H1 (cell line): Measurements from ENCODE around the gene CYP46A1. TPM values are rescaled to one million over a fixed set of nuclear protein-coding genes. Genes with fewer than 3 reads are reported as not detected.

ENCODE experiments used
- CTCF ChIA-PET: fragments of 300-600 bp; sonication (Branson Sonifier 250); formaldehyde crosslinking; loops from one replicate; lab custom pipeline; 2021; ENCODE audit not compliant: partially characterized antibody; lab: Charles Lee
- POLR2A ChIA-PET: fragments of 300-600 bp; sonication (Branson Sonifier 250); formaldehyde crosslinking; loops from one replicate; lab custom pipeline; 2021; ENCODE audit warnings: inconsistent platforms; ENCODE audit not compliant: partially characterized antibody; lab: Charles Lee
- DNase-seq, 2 experiments: peaks; one replicate each; pipeline versions ENCODE4 v3.0.0 to v3.0.0-alpha.2; 2010 to 2022; ENCODE audit warnings: low spot score in 2 of 2, low read depth in 1 of 2, mixed read lengths in 1 of 2
- FAIRE-seq: peaks from 2 replicates; lab custom pipeline; 2011; peaks lifted over from hg19 to GRCh38; lab: Jason Lieb, UNC
- H2AFZ ChIP-seq: 2 replicates; pipeline ENCODE4 v1.8.1; 2012; ENCODE audit warnings: low read length, inconsistent platforms
- H2AK5ac ChIP-seq: 2 replicates; pipeline ENCODE4 v1.6.1; 2013; ENCODE audit warnings: low read depth, low read length
- H2BK120ac ChIP-seq: replicated peaks from 2 replicates; pipeline ENCODE3; 2013; ENCODE audit warnings: low read depth, low read length, inconsistent platforms
- H2BK12ac ChIP-seq: 2 replicates; pipeline ENCODE4 v1.6.1; 2013; ENCODE audit warnings: low read depth, low read length
- H2BK15ac ChIP-seq: 2 replicates; pipeline ENCODE4 v1.6.1; 2013; ENCODE audit warnings: low read length
- H2BK20ac ChIP-seq: 2 replicates; pipeline ENCODE4 v1.6.1; 2013; ENCODE audit warnings: low read length
- H2BK5ac ChIP-seq: 2 replicates; pipeline ENCODE4 v1.6.1; 2013; ENCODE audit warnings: low read depth, low read length
- H3K14ac ChIP-seq: 2 replicates; pipeline ENCODE4 v1.6.1; 2013; ENCODE audit warnings: inconsistent platforms; ENCODE audit not compliant: insufficient read length
- H3K18ac ChIP-seq: 2 replicates; pipeline ENCODE4 v1.6.1; 2013; ENCODE audit warnings: low read length; ENCODE audit errors: extremely low read depth
- H3K23ac ChIP-seq: 2 replicates; pipeline ENCODE4 v1.6.1; 2013; ENCODE audit warnings: inconsistent platforms; ENCODE audit not compliant: insufficient read length
- H3K23me2 ChIP-seq: 2 replicates; pipeline ENCODE4 v1.6.1; 2013; ENCODE audit warnings: low read depth, low read length
- H3K27ac ChIP-seq: 2 replicates; pipeline ENCODE4 v1.6.1; 2011; ENCODE audit warnings: low read depth, low read length, inconsistent platforms
- H3K27me3 ChIP-seq, 4 experiments: replicated peaks in 1 of 4; 1 replicate in 1 of 4; 2 replicates in 3 of 4; pipeline versions ENCODE4 v1.6.1 to v1.8.1; 2011 to 2013; ENCODE audit warnings: low read length in 3 of 4, mild to moderate bottlenecking in 3 of 4, inconsistent platforms in 2 of 4, mixed read lengths in 2 of 4, moderate library complexity in 1 of 4; ENCODE audit not compliant: control insufficient read depth in 3 of 4, insufficient read depth in 3 of 4; ENCODE audit errors: extremely low read depth in 1 of 4
- H3K36me3 ChIP-seq, 4 experiments: 2 replicates each; pipeline versions ENCODE4 v1.6.1 to v1.8.1; 2011 to 2013; ENCODE audit warnings: mild to moderate bottlenecking in 4 of 4, low read length in 3 of 4, moderate library complexity in 2 of 4, control low read depth in 1 of 4, inconsistent platforms in 1 of 4; ENCODE audit not compliant: insufficient read depth in 4 of 4, control insufficient read depth in 2 of 4
- H3K4ac ChIP-seq: replicated peaks from 2 replicates; pipeline ENCODE3; 2013; ENCODE audit warnings: low read length, low read depth, mixed read lengths, inconsistent platforms; ENCODE audit not compliant: insufficient read length
- H3K4me1 ChIP-seq, 4 experiments: replicated peaks in 1 of 4; 1 replicate in 1 of 4; 2 replicates in 3 of 4; pipeline versions ENCODE4 v1.6.1 to v1.8.1; 2011 to 2013; ENCODE audit warnings: low read length in 3 of 4, inconsistent platforms in 2 of 4, mixed read lengths in 1 of 4; ENCODE audit not compliant: insufficient read depth in 4 of 4, control insufficient read depth in 3 of 4
- H3K4me2 ChIP-seq, 2 experiments: 2 replicates each; pipeline versions ENCODE4 v1.6.1 to v1.8.1; 2011 to 2013; ENCODE audit warnings: low read depth in 2 of 2, low read length in 2 of 2, control low read depth in 1 of 2, inconsistent platforms in 1 of 2, mild to moderate bottlenecking in 1 of 2; ENCODE audit not compliant: insufficient read depth in 1 of 2
- H3K4me3 ChIP-seq, 4 experiments: fragments of 200-600, 300-600 bp in 1 of 4; sonication (generic), shearing (Covaris generic), sonication (Bioruptor Twin) in 1 of 4; 2 replicates each; pipeline versions ENCODE4 v1.5.1 to v1.8.1; 2011 to 2016; ENCODE audit warnings: low read length in 4 of 4, low read depth in 3 of 4, control low read depth in 2 of 4, inconsistent platforms in 2 of 4, mild to moderate bottlenecking in 2 of 4, mixed read lengths in 1 of 4, moderate library complexity in 1 of 4; ENCODE audit not compliant: insufficient read depth in 2 of 4; ENCODE audit errors: extremely low read depth in 1 of 4
- H3K56ac ChIP-seq: replicated peaks from 2 replicates; pipeline ENCODE3; 2013; ENCODE audit warnings: low read depth, mild to moderate bottlenecking, mixed read lengths, low read length, inconsistent platforms; ENCODE audit not compliant: insufficient read length
- H3K79me1 ChIP-seq: 2 replicates; pipeline ENCODE4 v1.6.1; 2013; ENCODE audit warnings: low read depth, low read length, control low read depth
- H3K79me2 ChIP-seq, 2 experiments: 2 replicates each; pipeline versions ENCODE4 v1.6.1 to v1.8.1; 2012 to 2013; ENCODE audit warnings: low read length in 2 of 2, mild to moderate bottlenecking in 2 of 2, inconsistent platforms in 1 of 2; ENCODE audit not compliant: insufficient read depth in 2 of 2, control insufficient read depth in 1 of 2
- H3K9ac ChIP-seq, 4 experiments: replicated peaks in 1 of 4; 1 replicate in 1 of 4; 2 replicates in 3 of 4; pipeline versions ENCODE4 v1.6.1 to v1.8.1; 2011 to 2013; ENCODE audit warnings: low read depth in 3 of 4, low read length in 3 of 4, control low read depth in 2 of 4, mild to moderate bottlenecking in 2 of 4, moderate library complexity in 2 of 4, inconsistent platforms in 1 of 4; ENCODE audit errors: extremely low read depth in 1 of 4
- H3K9me3 ChIP-seq, 2 experiments: 2 replicates each; pipeline versions ENCODE4 v1.6.1 to v1.8.1; 2012 to 2013; ENCODE audit warnings: mild to moderate bottlenecking in 2 of 2, moderate library complexity in 2 of 2, control low read depth in 1 of 2, inconsistent platforms in 1 of 2, low read depth in 1 of 2, low read length in 1 of 2, mixed read lengths in 1 of 2; ENCODE audit not compliant: insufficient read depth in 2 of 2
- H4K20me1 ChIP-seq, 2 experiments: replicated peaks in 1 of 2; 2 replicates each; pipeline versions ENCODE3 to v1.8.1; 2011 to 2013; ENCODE audit warnings: inconsistent platforms in 2 of 2, low read length in 2 of 2, mild to moderate bottlenecking in 1 of 2; ENCODE audit not compliant: insufficient read depth in 2 of 2, control insufficient read depth in 1 of 2
- H4K5ac ChIP-seq: 2 replicates; pipeline ENCODE4 v1.6.1; 2013; ENCODE audit warnings: low read length, low read depth, mixed read lengths, inconsistent platforms; ENCODE audit not compliant: insufficient read length
- H4K8ac ChIP-seq: 2 replicates; pipeline ENCODE4 v1.8.0; 2013; ENCODE audit warnings: mild to moderate bottlenecking, moderate library complexity, low read length, inconsistent platforms; ENCODE audit not compliant: insufficient read depth; ENCODE audit errors: extremely low read depth
- H4K91ac ChIP-seq: replicated peaks from 2 replicates; pipeline ENCODE3; 2013; ENCODE audit warnings: low read length, mixed read lengths, inconsistent platforms; ENCODE audit not compliant: insufficient read length
- WGBS, 2 experiments: shearing (Covaris generic) in 1 of 2; methylation state at CpG; one replicate each; pipeline versions ENCODE4 v1.1.6 to v1.1.7; 2013 to 2015; ENCODE audit warnings: low lambda C conversion rate in 2 of 2, mixed read lengths in 2 of 2, inconsistent platforms in 1 of 2, low coverage in 1 of 2, missing lambda C conversion rate in 1 of 2; ENCODE audit not compliant: insufficient replicate concordance in 2 of 2, insufficient coverage in 1 of 2, insufficient read length in 1 of 2; ENCODE audit errors: extremely low coverage in 1 of 2, missing lambda C conversion rate in 1 of 2; 5-methylcytosine and 5-hydroxymethylcytosine counted together
- polyA plus RNA-seq, 7 experiments: library from polyadenylated mRNA; depleted of rRNA in 3 of 7; stranded (reverse) in 5 of 7; unstranded in 2 of 7; fragments of >200 nt in 5 of 7; fragments of 200-250 nt in 2 of 7; gene quantifications; 1 replicate in 5 of 7; 2 replicates in 1 of 7; 4 replicates in 1 of 7; pipeline versions ENCODE4 v1.2.1 to v1.2.3, GENCODE V29; 2011 to 2013; ENCODE audit warnings: missing spikeins in 2 of 7, mixed read lengths in 2 of 7
- total RNA-seq: library from RNA; stranded (reverse); fragmentation: NEBNext Ultra II Directional; extraction: Animal tissue kit (Norgen Biotek cat#: 25700); gene quantifications from 2 replicates; pipeline ENCODE4 v1.2.1, GENCODE V29; 2021

The CYP46A1 gene
- total and polyA plus RNA-seq, 2 of the 8 experiments (the other 6 are each of a cell fraction or from before 2014, with no cell fraction given): 0.41 to 1.3 TPM

- no peak overlapping the region for H2BK5ac ChIP-seq
- H3K4me1 ChIP-seq: peaks cover 0 to 6% (median 6%) of the 10 kb centered on the region in 4 experiments; a peak in 5 of 7 replicates
- no peak overlapping the region for H4K5ac ChIP-seq
- H3K23ac ChIP-seq: no peak overlapping the region
- no peak overlapping the region for H3K27ac ChIP-seq
- no peak for FAIRE-seq
- H3K23me2 ChIP-seq: peaks cover 2% of the 10 kb centered on the region; the same call in 1 of the 2 replicates
- no peaks in the 10 kb centered on the region for H3K9me3 ChIP-seq
- H3K4me3 ChIP-seq: no peak overlapping the region
- CTCF ChIA-PET: interaction anchor here (1.5 to 18.9 kb wide), 3 partner anchors 14 to 154 kb away, joined by 7 to 237 read pairs (median 152); no protein-coding TSS in a partner anchor
- no peak overlapping the region for H3K56ac ChIP-seq
- no peaks in the 10 kb centered on the region for H3K79me2 ChIP-seq
- DNase-seq: no peak
- no peak overlapping the region for H2BK20ac ChIP-seq
- no peaks in the 10 kb centered on the region for H3K79me1 ChIP-seq
- peak overlapping the region; percentile 31 for H4K91ac ChIP-seq
- H3K18ac ChIP-seq: no peak overlapping the region; the same call in 1 of the 2 replicates
- 92% methylated on average over 25 of the region's 26 CpGs; no CpG with 5 or more reads in 1 of the 2 experiments for WGBS, 2 experiments
- no peak overlapping the region for H2AFZ ChIP-seq
- H2AK5ac ChIP-seq: 0 out of 2 replicates have a peak overlapping the region, but pooled peaks have one; percentile 83
- 0 out of 2 replicates have a peak overlapping the region, but pooled peaks have one; percentile 68 for H2BK12ac ChIP-seq
- 0 out of 7 replicates have a peak, but pooled peaks cover 0 to 3% (median 0%) of the 10 kb centered on the region in 4 experiments for H3K27me3 ChIP-seq
- H4K8ac ChIP-seq: peak overlapping the region; percentile 14; the same call in 1 of the 2 replicates
- no peak overlapping the region for H3K14ac ChIP-seq
- no peaks in the 10 kb centered on the region for H4K20me1 ChIP-seq
- no peak overlapping the region for H3K4ac ChIP-seq
- H3K36me3 ChIP-seq: no peaks in the 10 kb centered on the region; a peak in 1 of 8 replicates
- H3K9ac ChIP-seq: no peak overlapping the region
- peak overlapping the region; percentile 24; the same call in 1 of the 2 replicates for H2BK15ac ChIP-seq
- POLR2A ChIA-PET: no interaction called here
- no peak overlapping the region for H2BK120ac ChIP-seq
- H3K4me2 ChIP-seq: no peak overlapping the region
Measured at GRCh38 chr14:99733540-99734405, 49.7 kb downstream of the CYP46A1 start.
